HepG2 (cell line): Measurements from ENCODE around the gene RNASE7. TPM values are rescaled to one million over a fixed set of nuclear protein-coding genes. Genes with fewer than 3 reads are reported as not detected.
A peak's percentile ranks its signal among the peaks of the same experiment; 100 is the strongest.

Source experiments
- AGO1 ChIP-seq: fragments of 200-400 bp; formaldehyde crosslinking; IDR thresholded peaks from 2 replicates; pipeline ENCODE4 v1.6.1; 2017; ENCODE audit warnings: mild to moderate bottlenecking, low read depth, low read length, moderate library complexity; ENCODE audit not compliant: poor library complexity, severe bottlenecking
- ARHGAP35 ChIP-seq: sonication (generic); formaldehyde crosslinking; IDR thresholded peaks from 2 replicates; pipeline ENCODE4 v1.9.0; 2022; ENCODE audit warnings: mild to moderate bottlenecking, inconsistent platforms, moderate library complexity, missing genetic modification reagents, borderline replicate concordance
- FOXC1 ChIP-seq: sonication (generic); formaldehyde crosslinking; IDR thresholded peaks from 2 replicates; pipeline ENCODE4 v1.8.0; 2022; ENCODE audit warnings: mild to moderate bottlenecking, missing genetic modification reagents, borderline replicate concordance
- GABPA ChIP-seq, 2 experiments: IDR thresholded peaks; 2 replicates each; pipeline ENCODE4 v1.6.1; 2011 to 2016; ENCODE audit warnings: low read depth in 2 of 2, low read length in 1 of 2, missing biosample characterization in 1 of 2, missing genetic modification characterization in 1 of 2
- POGZ ChIP-seq: sonication (generic); formaldehyde crosslinking; IDR thresholded peaks from 2 replicates; pipeline ENCODE4 v1.4.0; 2020; ENCODE audit warnings: mild to moderate bottlenecking, missing genetic modification reagents
- XBP1 ChIP-seq: sonication (generic); formaldehyde crosslinking; IDR thresholded peaks from 2 replicates; pipeline ENCODE4 v1.5.0; 2020; ENCODE audit warnings: missing genetic modification reagents
- ZNF816 ChIP-seq: sonication (generic); formaldehyde crosslinking; IDR thresholded peaks from 2 replicates; pipeline ENCODE4 v1.8.0; 2022; ENCODE audit warnings: missing genetic modification reagents, mild to moderate bottlenecking, borderline replicate concordance
- ZSCAN22 ChIP-seq: sonication (generic); formaldehyde crosslinking; IDR thresholded peaks from 2 replicates; pipeline ENCODE4 v1.4.0; 2020; ENCODE audit warnings: mild to moderate bottlenecking, missing genetic modification reagents
- polyA plus RNA-seq, 8 experiments: library from polyadenylated mRNA; depleted of rRNA in 3 of 8; stranded (reverse) in 7 of 8; unstranded in 1 of 8; fragments of >200 nt; fragmentation: Illumina TruSeq in 4 of 8; extraction: Trizol in 4 of 8; gene quantifications; 2 replicates each; pipeline versions ENCODE4 v1.2.1 to v1.2.3, GENCODE V29; 2011 to 2016; ENCODE audit warnings: low read depth in 4 of 8, missing spikeins in 1 of 8, mixed read lengths in 1 of 8; ENCODE audit not compliant: insufficient read depth in 1 of 8
- total RNA-seq, 5 experiments: library from RNA; depleted of rRNA; stranded (reverse); fragments of >200 nt; fragmentation: Illumina TruSeq; extraction: Trizol; gene quantifications; 2 replicates each; pipeline ENCODE4 v1.2.3, GENCODE V29; 2016; ENCODE audit warnings: low read depth in 1 of 5
- TF ChIP-seq, protein P1 (sequence below): sonication (generic); formaldehyde crosslinking; conservative IDR thresholded peaks from 2 replicates; pipeline ENCODE4 v1.4.0; 2020; ENCODE audit warnings: missing genetic modification reagents
- TF ChIP-seq, protein P2 (sequence below): IDR thresholded peaks from 2 replicates; pipeline ENCODE4 v1.6.1; 2016; ENCODE audit warnings: low read depth, borderline replicate concordance
- TF ChIP-seq, protein P3 (sequence below): sonication (generic); formaldehyde crosslinking; IDR thresholded peaks from 2 replicates; pipeline ENCODE4 v1.5.1; 2020; ENCODE audit warnings: mild to moderate bottlenecking, missing genetic modification reagents, moderate library complexity
- TF ChIP-seq, protein P4 (sequence below): sonication (generic); formaldehyde crosslinking; IDR thresholded peaks from 2 replicates; pipeline ENCODE4 v1.4.0; 2020; ENCODE audit warnings: mild to moderate bottlenecking, missing genetic modification reagents, borderline replicate concordance
- TF ChIP-seq, protein P5 (sequence below): sonication (generic); formaldehyde crosslinking; IDR thresholded peaks from 2 replicates; pipeline ENCODE4 v1.9.0; 2022; ENCODE audit warnings: missing genetic modification reagents, mild to moderate bottlenecking, borderline replicate concordance

Gene RNASE7
- total and polyA plus RNA-seq, 2 of the 13 experiments (the other 11 are each of a cell fraction or from before 2014, with no cell fraction given), result 0.04 TPM; not detected in 1

DNA sequence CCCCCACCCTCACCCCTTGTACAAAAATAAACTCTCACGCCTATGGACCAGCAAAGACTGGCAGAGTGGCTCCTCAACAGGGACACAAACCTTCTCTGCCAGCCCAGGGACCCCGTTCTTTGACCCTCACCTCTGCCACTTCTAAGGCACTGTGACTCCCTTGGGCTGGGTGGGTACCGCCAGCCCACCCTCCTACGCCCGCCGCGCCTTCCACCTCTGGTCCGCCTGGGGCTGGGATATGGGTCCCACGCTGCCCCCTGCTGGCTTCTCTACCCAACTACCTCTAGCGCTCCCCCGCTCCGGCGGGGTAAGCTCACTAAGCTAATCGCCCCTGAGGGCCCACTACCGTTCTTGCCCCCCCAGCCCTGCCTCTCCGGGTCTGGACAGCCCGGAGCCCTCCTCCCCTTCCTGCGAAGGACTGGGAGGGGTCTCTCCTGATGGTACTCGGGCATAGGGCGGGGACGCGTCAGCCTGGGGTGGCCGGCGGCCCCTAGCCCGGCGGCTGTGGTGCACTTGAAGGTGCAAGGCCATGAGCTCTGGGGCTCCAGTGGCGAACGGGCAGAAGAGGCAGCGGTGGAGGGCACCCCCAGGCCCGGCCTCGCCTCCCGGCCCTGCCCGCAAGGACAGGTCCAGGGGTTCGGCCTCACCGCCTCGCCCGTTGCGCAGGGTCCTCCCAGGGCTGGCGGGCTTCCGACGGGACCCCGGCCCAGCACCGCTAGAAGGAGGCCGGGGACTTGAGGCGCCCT, 48.2 kb downstream of the RNASE7 start (continued):
- TF ChIP-seq, protein P1, sequence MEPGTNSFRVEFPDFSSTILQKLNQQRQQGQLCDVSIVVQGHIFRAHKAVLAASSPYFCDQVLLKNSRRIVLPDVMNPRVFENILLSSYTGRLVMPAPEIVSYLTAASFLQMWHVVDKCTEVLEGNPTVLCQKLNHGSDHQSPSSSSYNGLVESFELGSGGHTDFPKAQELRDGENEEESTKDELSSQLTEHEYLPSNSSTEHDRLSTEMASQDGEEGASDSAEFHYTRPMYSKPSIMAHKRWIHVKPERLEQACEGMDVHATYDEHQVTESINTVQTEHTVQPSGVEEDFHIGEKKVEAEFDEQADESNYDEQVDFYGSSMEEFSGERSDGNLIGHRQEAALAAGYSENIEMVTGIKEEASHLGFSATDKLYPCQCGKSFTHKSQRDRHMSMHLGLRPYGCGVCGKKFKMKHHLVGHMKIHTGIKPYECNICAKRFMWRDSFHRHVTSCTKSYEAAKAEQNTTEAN (CRISPR knock-in tag), result no peak
- TF ChIP-seq, protein P2, sequence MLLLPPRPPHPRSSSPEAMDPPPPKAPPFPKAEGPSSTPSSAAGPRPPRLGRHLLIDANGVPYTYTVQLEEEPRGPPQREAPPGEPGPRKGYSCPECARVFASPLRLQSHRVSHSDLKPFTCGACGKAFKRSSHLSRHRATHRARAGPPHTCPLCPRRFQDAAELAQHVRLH (CRISPR knock-in tag), result peak; percentile 79; the same call in 1 of the 2 replicates
- TF ChIP-seq, protein P3, sequence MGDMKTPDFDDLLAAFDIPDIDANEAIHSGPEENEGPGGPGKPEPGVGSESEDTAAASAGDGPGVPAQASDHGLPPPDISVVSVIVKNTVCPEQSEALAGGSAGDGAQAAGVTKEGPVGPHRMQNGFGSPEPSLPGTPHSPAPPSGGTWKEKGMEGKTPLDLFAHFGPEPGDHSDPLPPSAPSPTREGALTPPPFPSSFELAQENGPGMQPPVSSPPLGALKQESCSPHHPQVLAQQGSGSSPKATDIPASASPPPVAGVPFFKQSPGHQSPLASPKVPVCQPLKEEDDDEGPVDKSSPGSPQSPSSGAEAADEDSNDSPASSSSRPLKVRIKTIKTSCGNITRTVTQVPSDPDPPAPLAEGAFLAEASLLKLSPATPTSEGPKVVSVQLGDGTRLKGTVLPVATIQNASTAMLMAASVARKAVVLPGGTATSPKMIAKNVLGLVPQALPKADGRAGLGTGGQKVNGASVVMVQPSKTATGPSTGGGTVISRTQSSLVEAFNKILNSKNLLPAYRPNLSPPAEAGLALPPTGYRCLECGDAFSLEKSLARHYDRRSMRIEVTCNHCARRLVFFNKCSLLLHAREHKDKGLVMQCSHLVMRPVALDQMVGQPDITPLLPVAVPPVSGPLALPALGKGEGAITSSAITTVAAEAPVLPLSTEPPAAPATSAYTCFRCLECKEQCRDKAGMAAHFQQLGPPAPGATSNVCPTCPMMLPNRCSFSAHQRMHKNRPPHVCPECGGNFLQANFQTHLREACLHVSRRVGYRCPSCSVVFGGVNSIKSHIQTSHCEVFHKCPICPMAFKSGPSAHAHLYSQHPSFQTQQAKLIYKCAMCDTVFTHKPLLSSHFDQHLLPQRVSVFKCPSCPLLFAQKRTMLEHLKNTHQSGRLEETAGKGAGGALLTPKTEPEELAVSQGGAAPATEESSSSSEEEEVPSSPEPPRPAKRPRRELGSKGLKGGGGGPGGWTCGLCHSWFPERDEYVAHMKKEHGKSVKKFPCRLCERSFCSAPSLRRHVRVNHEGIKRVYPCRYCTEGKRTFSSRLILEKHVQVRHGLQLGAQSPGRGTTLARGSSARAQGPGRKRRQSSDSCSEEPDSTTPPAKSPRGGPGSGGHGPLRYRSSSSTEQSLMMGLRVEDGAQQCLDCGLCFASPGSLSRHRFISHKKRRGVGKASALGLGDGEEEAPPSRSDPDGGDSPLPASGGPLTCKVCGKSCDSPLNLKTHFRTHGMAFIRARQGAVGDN (CRISPR knock-in tag), result peak; percentile 73
- TF ChIP-seq, protein P4, sequence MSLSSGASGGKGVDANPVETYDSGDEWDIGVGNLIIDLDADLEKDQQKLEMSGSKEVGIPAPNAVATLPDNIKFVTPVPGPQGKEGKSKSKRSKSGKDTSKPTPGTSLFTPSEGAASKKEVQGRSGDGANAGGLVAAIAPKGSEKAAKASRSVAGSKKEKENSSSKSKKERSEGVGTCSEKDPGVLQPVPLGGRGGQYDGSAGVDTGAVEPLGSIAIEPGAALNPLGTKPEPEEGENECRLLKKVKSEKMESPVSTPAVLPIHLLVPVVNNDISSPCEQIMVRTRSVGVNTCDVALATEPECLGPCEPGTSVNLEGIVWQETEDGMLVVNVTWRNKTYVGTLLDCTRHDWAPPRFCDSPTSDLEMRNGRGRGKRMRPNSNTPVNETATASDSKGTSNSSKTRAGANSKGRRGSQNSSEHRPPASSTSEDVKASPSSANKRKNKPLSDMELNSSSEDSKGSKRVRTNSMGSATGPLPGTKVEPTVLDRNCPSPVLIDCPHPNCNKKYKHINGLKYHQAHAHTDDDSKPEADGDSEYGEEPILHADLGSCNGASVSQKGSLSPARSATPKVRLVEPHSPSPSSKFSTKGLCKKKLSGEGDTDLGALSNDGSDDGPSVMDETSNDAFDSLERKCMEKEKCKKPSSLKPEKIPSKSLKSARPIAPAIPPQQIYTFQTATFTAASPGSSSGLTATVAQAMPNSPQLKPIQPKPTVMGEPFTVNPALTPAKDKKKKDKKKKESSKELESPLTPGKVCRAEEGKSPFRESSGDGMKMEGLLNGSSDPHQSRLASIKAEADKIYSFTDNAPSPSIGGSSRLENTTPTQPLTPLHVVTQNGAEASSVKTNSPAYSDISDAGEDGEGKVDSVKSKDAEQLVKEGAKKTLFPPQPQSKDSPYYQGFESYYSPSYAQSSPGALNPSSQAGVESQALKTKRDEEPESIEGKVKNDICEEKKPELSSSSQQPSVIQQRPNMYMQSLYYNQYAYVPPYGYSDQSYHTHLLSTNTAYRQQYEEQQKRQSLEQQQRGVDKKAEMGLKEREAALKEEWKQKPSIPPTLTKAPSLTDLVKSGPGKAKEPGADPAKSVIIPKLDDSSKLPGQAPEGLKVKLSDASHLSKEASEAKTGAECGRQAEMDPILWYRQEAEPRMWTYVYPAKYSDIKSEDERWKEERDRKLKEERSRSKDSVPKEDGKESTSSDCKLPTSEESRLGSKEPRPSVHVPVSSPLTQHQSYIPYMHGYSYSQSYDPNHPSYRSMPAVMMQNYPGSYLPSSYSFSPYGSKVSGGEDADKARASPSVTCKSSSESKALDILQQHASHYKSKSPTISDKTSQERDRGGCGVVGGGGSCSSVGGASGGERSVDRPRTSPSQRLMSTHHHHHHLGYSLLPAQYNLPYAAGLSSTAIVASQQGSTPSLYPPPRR (CRISPR knock-in tag), result no peak
- TF ChIP-seq ARHGAP35 (CRISPR knock-in tag) (0 out of 2 replicates have a peak, but pooled peaks have one; percentile 41), XBP1 (CRISPR knock-in tag) (no peak), ZNF816 (CRISPR knock-in tag) (no peak), ZSCAN22 (no peak), POGZ (CRISPR knock-in tag) (peak; percentile 69), GABPA (IDR thresholded peaks at IDR 0.05; ENCODE audit: low read depth, low read length) (no peak), GABPA (CRISPR knock-in tag; IDR thresholded peaks at IDR 0.05; ENCODE audit: low read depth) (0 out of 2 replicates have a peak, but pooled peaks have one; percentile 11), AGO1 (peak; percentile 90), FOXC1 (peak; percentile 63; the same call in 1 of the 2 replicates)
- TF ChIP-seq, protein P5, sequence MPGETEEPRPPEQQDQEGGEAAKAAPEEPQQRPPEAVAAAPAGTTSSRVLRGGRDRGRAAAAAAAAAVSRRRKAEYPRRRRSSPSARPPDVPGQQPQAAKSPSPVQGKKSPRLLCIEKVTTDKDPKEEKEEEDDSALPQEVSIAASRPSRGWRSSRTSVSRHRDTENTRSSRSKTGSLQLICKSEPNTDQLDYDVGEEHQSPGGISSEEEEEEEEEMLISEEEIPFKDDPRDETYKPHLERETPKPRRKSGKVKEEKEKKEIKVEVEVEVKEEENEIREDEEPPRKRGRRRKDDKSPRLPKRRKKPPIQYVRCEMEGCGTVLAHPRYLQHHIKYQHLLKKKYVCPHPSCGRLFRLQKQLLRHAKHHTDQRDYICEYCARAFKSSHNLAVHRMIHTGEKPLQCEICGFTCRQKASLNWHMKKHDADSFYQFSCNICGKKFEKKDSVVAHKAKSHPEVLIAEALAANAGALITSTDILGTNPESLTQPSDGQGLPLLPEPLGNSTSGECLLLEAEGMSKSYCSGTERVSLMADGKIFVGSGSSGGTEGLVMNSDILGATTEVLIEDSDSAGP (CRISPR knock-in tag), result peak; percentile 78; the same call in 1 of the 2 replicates
